ENCODE measurements around the gene BORCS5. TPM values are rescaled to one million over a fixed set of nuclear protein-coding genes. Genes with fewer than 3 reads are reported as not detected.

BORCS5 gene
- total RNA-seq, 1 donor from 2014 or later: 6.1 TPM

DNA sequence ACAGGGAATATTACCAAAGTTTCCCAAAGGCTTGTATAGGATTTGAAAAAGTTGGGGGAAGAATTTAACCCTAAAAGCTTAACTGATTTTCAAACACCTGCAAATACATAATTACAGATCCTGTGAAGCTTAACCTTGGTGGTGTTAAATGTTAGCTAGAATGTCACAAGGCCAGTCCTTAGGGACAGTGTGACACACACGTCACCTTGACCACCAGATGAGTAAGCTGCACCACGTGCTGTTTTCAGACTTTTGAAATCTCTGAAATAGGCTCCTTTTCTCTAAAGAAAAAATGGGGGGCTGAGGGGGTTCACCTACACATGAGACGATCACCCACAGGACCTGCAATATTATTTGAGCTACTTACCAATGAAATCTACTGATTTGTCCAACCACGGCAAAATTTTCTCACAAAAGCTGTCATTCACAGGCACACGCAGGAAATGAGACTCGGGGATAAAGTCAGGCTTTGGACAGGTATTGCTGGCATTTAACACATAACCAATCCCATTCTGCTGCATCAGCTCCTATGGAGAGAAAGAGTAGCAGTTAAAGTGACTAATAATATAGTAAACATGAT is 129.9 kb downstream of the BORCS5 start:
- no peak overlapping the region for H3K4me3 ChIP-seq (ENCODE audit: low read depth, low read length)
- TF ChIP-seq, protein P1, sequence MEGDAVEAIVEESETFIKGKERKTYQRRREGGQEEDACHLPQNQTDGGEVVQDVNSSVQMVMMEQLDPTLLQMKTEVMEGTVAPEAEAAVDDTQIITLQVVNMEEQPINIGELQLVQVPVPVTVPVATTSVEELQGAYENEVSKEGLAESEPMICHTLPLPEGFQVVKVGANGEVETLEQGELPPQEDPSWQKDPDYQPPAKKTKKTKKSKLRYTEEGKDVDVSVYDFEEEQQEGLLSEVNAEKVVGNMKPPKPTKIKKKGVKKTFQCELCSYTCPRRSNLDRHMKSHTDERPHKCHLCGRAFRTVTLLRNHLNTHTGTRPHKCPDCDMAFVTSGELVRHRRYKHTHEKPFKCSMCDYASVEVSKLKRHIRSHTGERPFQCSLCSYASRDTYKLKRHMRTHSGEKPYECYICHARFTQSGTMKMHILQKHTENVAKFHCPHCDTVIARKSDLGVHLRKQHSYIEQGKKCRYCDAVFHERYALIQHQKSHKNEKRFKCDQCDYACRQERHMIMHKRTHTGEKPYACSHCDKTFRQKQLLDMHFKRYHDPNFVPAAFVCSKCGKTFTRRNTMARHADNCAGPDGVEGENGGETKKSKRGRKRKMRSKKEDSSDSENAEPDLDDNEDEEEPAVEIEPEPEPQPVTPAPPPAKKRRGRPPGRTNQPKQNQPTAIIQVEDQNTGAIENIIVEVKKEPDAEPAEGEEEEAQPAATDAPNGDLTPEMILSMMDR (conservative IDR thresholded peaks at IDR 0.05; ENCODE audit: low read depth, low read length): no peak
- no peak for DNase-seq (ENCODE audit: low read depth)

DNA sequence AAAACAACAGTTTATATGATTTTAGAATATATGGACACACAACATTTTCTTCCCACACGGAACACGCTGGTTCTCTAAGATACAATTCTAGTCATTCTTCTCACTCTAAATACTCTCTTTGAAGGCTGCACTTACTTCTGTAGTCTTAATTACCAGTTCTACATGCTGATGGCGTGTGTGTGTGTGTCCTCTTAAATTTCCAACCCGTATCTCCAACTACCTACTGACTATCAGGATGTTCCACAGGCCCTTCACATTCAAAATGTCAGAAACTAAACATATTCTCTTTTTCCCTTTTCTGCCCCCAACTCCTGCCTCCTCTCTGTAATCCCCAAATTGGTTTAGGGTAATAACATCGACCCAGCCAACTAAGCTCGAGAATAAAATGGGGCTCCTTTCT is 130.6 kb downstream of the BORCS5 start:
- H3K4me3 ChIP-seq (ENCODE audit: low read depth, low read length): no peak overlapping the region
- DNase-seq (ENCODE audit: low read depth): no peak
- TF ChIP-seq, protein P1 (conservative IDR thresholded peaks at IDR 0.05; ENCODE audit: low read depth, low read length): no peak

DNA sequence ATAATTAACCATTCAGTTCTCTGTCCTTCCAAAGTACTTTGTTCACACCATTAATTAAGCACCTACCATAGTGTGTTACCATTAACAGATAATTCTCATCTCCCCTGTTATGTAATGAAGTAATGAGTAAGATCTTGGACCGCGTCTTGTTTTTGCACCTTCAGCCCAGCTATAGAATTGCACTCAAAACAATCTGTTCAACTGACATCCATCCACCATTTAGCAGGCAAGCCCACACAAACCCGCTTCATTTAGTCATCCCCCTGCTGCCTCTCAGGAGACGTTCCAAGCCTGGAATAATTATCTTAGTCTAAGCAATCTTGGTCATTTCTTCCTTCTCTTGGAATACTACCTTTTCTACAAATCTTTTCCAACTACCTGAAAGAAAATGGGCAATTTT is 131.4 kb downstream of the BORCS5 start:
- H3K4me3 ChIP-seq (ENCODE audit: low read depth, low read length): no peak overlapping the region
- TF ChIP-seq, protein P1 (conservative IDR thresholded peaks at IDR 0.05; ENCODE audit: low read depth, low read length): no peak
- no peak for DNase-seq (ENCODE audit: low read depth)

DNA sequence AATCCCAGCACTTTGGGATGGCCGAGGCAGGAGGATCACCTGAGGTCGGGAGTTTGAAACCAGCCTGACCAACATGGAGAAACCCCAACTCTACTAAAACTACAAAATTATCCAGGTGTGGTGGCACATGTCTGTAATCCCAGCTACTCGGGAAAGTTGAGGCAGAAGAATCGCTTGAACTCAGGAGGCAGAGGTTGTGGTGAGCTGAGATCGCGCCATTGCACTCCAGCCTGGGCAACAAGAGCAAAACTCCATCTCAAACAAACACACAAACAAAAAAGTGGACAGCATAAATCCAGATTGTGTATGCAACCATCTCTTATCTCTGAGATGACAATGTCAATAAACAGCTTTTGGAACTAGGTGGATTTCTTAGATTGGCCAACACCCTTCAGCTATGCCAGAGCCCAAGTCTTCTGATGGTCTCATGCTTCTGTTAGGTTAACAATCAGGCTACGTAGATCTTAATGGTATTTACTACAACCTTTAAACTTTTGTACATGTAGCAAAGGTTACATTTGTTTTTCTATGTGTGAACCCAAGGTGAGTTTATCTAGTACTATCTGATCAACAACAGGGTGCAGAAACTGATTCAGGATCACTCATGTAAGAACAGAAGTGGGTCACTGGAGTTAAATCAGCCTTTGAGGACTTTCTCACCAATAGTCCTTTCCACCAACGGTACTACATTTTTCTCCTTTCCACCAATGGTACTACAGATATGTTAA is 132.1 kb downstream of the BORCS5 start:
- TF ChIP-seq, protein P1 (conservative IDR thresholded peaks at IDR 0.05; ENCODE audit: low read depth, low read length): no peak
- no peak for DNase-seq (ENCODE audit: low read depth)

DNA sequence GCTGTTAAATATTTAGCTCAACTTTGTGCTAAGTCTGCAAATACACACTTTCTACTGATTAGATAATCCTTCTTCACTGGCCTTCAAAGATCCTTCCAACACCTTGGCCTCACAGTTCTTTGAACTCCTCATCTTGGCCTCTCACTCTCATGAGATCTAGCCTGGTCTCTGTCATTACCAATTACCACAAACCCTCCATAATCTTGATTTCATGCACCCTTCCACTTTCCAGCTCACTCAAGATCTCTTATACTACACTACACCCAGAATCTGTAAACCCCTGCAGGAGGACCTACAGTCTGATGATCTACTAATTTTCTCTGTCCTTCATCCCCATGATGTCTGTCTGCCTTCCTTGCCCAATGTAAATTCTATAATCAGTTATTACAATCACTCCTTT is 134.7 kb downstream of the BORCS5 start:
- no peak overlapping the region for H3K4me3 ChIP-seq (ENCODE audit: low read depth, low read length)

More for the DNA sequence above, 132.1 kb downstream of the BORCS5 start:
- H3K4me3 ChIP-seq (ENCODE audit: low read depth, low read length): no peak overlapping the region

DNA sequence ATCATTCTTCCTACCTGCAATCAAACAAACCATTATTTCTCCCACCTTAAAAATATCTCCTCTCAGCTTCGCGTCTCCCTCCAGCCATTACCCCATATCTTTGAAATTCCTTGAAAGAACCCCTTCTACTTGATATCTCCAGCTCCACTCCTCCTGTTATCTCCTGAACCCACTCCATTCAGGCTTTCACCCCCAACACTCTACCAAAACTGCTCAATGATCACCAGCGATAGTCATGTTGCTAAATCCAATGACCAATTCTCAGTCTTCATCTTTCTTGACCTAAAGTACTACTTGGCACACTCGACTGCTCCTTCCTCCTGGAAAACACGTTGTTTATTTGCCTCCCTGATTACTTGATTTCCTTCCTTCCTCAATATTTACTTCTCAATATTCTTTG is 135.7 kb downstream of the BORCS5 start:
- no peak for DNase-seq (ENCODE audit: low read depth)
- TF ChIP-seq, protein P1 (conservative IDR thresholded peaks at IDR 0.05; ENCODE audit: low read depth, low read length): no peak
- H3K4me3 ChIP-seq (ENCODE audit: low read depth, low read length): no peak overlapping the region

More for the DNA sequence above, 134.7 kb downstream of the BORCS5 start:
- TF ChIP-seq, protein P1 (conservative IDR thresholded peaks at IDR 0.05; ENCODE audit: low read depth, low read length): no peak
- no peak for DNase-seq (ENCODE audit: low read depth)

DNA sequence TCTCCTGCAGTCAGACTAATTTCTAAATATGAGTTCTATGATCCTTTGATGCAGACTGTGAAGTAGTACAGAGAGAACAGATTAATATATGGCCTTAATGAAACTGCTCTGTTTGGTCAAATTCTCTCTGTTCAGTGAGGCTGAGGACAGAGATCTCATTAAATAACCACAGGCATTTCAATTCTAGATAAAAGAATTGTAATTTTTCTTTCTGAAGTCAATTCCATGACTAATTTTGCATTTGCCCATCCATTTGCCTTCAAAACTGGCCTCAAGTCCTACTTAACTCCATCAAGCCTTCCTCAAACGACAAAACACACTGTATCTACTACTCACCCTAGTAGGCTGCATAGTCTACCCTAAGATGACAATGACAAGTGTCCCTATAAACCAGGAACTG is 138.7 kb downstream of the BORCS5 start:
- no peak for DNase-seq (ENCODE audit: low read depth)
- TF ChIP-seq, protein P1 (conservative IDR thresholded peaks at IDR 0.05; ENCODE audit: low read depth, low read length): no peak
- no peak overlapping the region for H3K4me3 ChIP-seq (ENCODE audit: low read depth, low read length)

Data from epithelial cell of proximal tubule (primary cell).